ENCODE measurements around the gene DCAF8.
A peak's percentile ranks its signal among the peaks of the same experiment; 100 is the strongest.

DCAF8 gene

GRCh38 chr1:160261893-160262794 lies at the start of gene DCAF8:
DCAF8 (minus strand) TSS chr1:160262549; CDS start chr1:160244008, 18,541 bp downstream.
- H3K4me1 ChIP-seq (ENCODE audit: control insufficient read depth, insufficient read depth, low read length), result peaks cover 19% of the 10 kb centered on the region
- H3K27me3 ChIP-seq (ENCODE audit: control insufficient read depth, insufficient read depth, low read length), result no peaks in the 10 kb centered on the region
- H3K4me3 ChIP-seq (ENCODE audit: low read depth, low read length), result peak within 1 kb of the TSS; percentile 95
- peaks cover 10% of the 10 kb centered on the region for H3K36me3 ChIP-seq (ENCODE audit: control insufficient read depth, insufficient read depth, low read length)
- H3K9me3 ChIP-seq (ENCODE audit: control insufficient read depth, insufficient read depth, low read length), result no peaks in the 10 kb centered on the region
- H3K9ac ChIP-seq (ENCODE audit: low read depth, low read length), result peak within 1 kb of the TSS; percentile 89
- H3K27ac ChIP-seq (ENCODE audit: low read depth, low read length), result peak within 1 kb of the TSS; percentile 96

GRCh38 chr1:160309571-160309970 lies 47.2 kb upstream of the DCAF8 start:
- H3K4me1 ChIP-seq (ENCODE audit: control insufficient read depth, insufficient read depth, low read length), result peaks cover 29% of the 10 kb centered on the region
- H3K9ac ChIP-seq (ENCODE audit: low read depth, low read length), result no peak overlapping the region
- H3K27me3 ChIP-seq (ENCODE audit: control insufficient read depth, insufficient read depth, low read length), result no peaks in the 10 kb centered on the region
- H3K9me3 ChIP-seq (ENCODE audit: control insufficient read depth, insufficient read depth, low read length), result no peaks in the 10 kb centered on the region
- H3K4me3 ChIP-seq (ENCODE audit: low read depth, low read length), result no peak overlapping the region
- no peak overlapping the region for H3K27ac ChIP-seq (ENCODE audit: low read depth, low read length)
- H3K36me3 ChIP-seq (ENCODE audit: control insufficient read depth, insufficient read depth, low read length), result peaks cover 90% of the 10 kb centered on the region

GRCh38 chr1:160309185-160309557 lies 46.8 kb upstream of the DCAF8 start:
- no peaks in the 10 kb centered on the region for H3K9me3 ChIP-seq (ENCODE audit: control insufficient read depth, insufficient read depth, low read length)
- no peak overlapping the region for H3K27ac ChIP-seq (ENCODE audit: low read depth, low read length)
- H3K4me1 ChIP-seq (ENCODE audit: control insufficient read depth, insufficient read depth, low read length), result peaks cover 29% of the 10 kb centered on the region
- peaks cover 88% of the 10 kb centered on the region for H3K36me3 ChIP-seq (ENCODE audit: control insufficient read depth, insufficient read depth, low read length)
- H3K4me3 ChIP-seq (ENCODE audit: low read depth, low read length), result no peak overlapping the region
- no peak overlapping the region for H3K9ac ChIP-seq (ENCODE audit: low read depth, low read length)
- H3K27me3 ChIP-seq (ENCODE audit: control insufficient read depth, insufficient read depth, low read length), result no peaks in the 10 kb centered on the region

GRCh38 chr1:160308451-160309184 lies 46.3 kb upstream of the DCAF8 start:
- peaks cover 86% of the 10 kb centered on the region for H3K36me3 ChIP-seq (ENCODE audit: control insufficient read depth, insufficient read depth, low read length)
- no peak overlapping the region for H3K9ac ChIP-seq (ENCODE audit: low read depth, low read length)
- H3K9me3 ChIP-seq (ENCODE audit: control insufficient read depth, insufficient read depth, low read length), result no peaks in the 10 kb centered on the region
- no peak overlapping the region for H3K4me3 ChIP-seq (ENCODE audit: low read depth, low read length)
- peak overlapping the region; percentile 54 for H3K27ac ChIP-seq (ENCODE audit: low read depth, low read length)
- no peaks in the 10 kb centered on the region for H3K27me3 ChIP-seq (ENCODE audit: control insufficient read depth, insufficient read depth, low read length)
- H3K4me1 ChIP-seq (ENCODE audit: control insufficient read depth, insufficient read depth, low read length), result peaks cover 29% of the 10 kb centered on the region

GRCh38 chr1:160307118-160307791 lies 44.9 kb upstream of the DCAF8 start:
- no peaks in the 10 kb centered on the region for H3K9me3 ChIP-seq (ENCODE audit: control insufficient read depth, insufficient read depth, low read length)
- H3K27me3 ChIP-seq (ENCODE audit: control insufficient read depth, insufficient read depth, low read length), result no peaks in the 10 kb centered on the region
- 0 out of 2 replicates have a peak overlapping the region, but pooled peaks have one; percentile 20 for H3K4me3 ChIP-seq (ENCODE audit: low read depth, low read length)
- H3K27ac ChIP-seq (ENCODE audit: low read depth, low read length), result peak overlapping the region; percentile 54
- peaks cover 85% of the 10 kb centered on the region for H3K36me3 ChIP-seq (ENCODE audit: control insufficient read depth, insufficient read depth, low read length)
- H3K9ac ChIP-seq (ENCODE audit: low read depth, low read length), result no peak overlapping the region
- peaks cover 29% of the 10 kb centered on the region for H3K4me1 ChIP-seq (ENCODE audit: control insufficient read depth, insufficient read depth, low read length)

GRCh38 chr1:160300173-160300572 lies 37.8 kb upstream of the DCAF8 start:
- Histone ChIP-seq H3K9me3 (ENCODE audit: control insufficient read depth, insufficient read depth, low read length) (no peaks in the 10 kb centered on the region), H3K27me3 (ENCODE audit: control insufficient read depth, insufficient read depth, low read length) (no peaks in the 10 kb centered on the region), H3K4me1 (ENCODE audit: control insufficient read depth, insufficient read depth, low read length) (no peaks in the 10 kb centered on the region), H3K9ac (ENCODE audit: low read depth, low read length) (no peak overlapping the region), H3K27ac (ENCODE audit: low read depth, low read length) (no peak overlapping the region), H3K4me3 (ENCODE audit: low read depth, low read length) (no peak overlapping the region), H3K36me3 (ENCODE audit: control insufficient read depth, insufficient read depth, low read length) (peaks cover 91% of the 10 kb centered on the region)

GRCh38 chr1:160296036-160296435 lies 33.7 kb upstream of the DCAF8 start:
- Histone ChIP-seq H3K4me1 (ENCODE audit: control insufficient read depth, insufficient read depth, low read length) (no peaks in the 10 kb centered on the region), H3K27ac (ENCODE audit: low read depth, low read length) (no peak overlapping the region), H3K9me3 (ENCODE audit: control insufficient read depth, insufficient read depth, low read length) (no peaks in the 10 kb centered on the region), H3K36me3 (ENCODE audit: control insufficient read depth, insufficient read depth, low read length) (peaks cover 97% of the 10 kb centered on the region), H3K27me3 (ENCODE audit: control insufficient read depth, insufficient read depth, low read length) (no peaks in the 10 kb centered on the region), H3K9ac (ENCODE audit: low read depth, low read length) (no peak overlapping the region), H3K4me3 (ENCODE audit: low read depth, low read length) (no peak overlapping the region)

- Histone ChIP-seq H3K27me3 (ENCODE audit: control insufficient read depth, insufficient read depth, low read length) (no peaks in the 10 kb centered on the region), H3K9ac (ENCODE audit: low read depth, low read length) (no peak overlapping the region), H3K36me3 (ENCODE audit: control insufficient read depth, insufficient read depth, low read length) (peaks cover 93% of the 10 kb centered on the region), H3K9me3 (ENCODE audit: control insufficient read depth, insufficient read depth, low read length) (no peaks in the 10 kb centered on the region), H3K4me1 (ENCODE audit: control insufficient read depth, insufficient read depth, low read length) (no peaks in the 10 kb centered on the region), H3K4me3 (ENCODE audit: low read depth, low read length) (no peak overlapping the region), H3K27ac (ENCODE audit: low read depth, low read length) (no peak overlapping the region)
Observed at GRCh38 chr1:160293020-160293968, 30.9 kb upstream of the DCAF8 start.

- Histone ChIP-seq H3K9me3 (ENCODE audit: control insufficient read depth, insufficient read depth, low read length) (no peaks in the 10 kb centered on the region), H3K27me3 (ENCODE audit: control insufficient read depth, insufficient read depth, low read length) (no peaks in the 10 kb centered on the region), H3K4me1 (ENCODE audit: control insufficient read depth, insufficient read depth, low read length) (no peaks in the 10 kb centered on the region), H3K9ac (ENCODE audit: low read depth, low read length) (no peak overlapping the region), H3K4me3 (ENCODE audit: low read depth, low read length) (no peak overlapping the region), H3K27ac (ENCODE audit: low read depth, low read length) (no peak overlapping the region), H3K36me3 (ENCODE audit: control insufficient read depth, insufficient read depth, low read length) (peaks cover 76% of the 10 kb centered on the region)
Observed at GRCh38 chr1:160291248-160292220, 29.2 kb upstream of the DCAF8 start.
